HG03442 (cell line): ENCODE results near the gene PTDSS2.

Experiments used
- ATAC-seq: cut with Tn5 transposase; IDR thresholded peaks from one replicate; pipeline ENCODE4 v1.9.1; 2021; ENCODE audit warnings: mild to moderate bottlenecking, moderate library complexity; ENCODE audit not compliant: unreplicated experiment

PTDSS2 gene

DNA sequence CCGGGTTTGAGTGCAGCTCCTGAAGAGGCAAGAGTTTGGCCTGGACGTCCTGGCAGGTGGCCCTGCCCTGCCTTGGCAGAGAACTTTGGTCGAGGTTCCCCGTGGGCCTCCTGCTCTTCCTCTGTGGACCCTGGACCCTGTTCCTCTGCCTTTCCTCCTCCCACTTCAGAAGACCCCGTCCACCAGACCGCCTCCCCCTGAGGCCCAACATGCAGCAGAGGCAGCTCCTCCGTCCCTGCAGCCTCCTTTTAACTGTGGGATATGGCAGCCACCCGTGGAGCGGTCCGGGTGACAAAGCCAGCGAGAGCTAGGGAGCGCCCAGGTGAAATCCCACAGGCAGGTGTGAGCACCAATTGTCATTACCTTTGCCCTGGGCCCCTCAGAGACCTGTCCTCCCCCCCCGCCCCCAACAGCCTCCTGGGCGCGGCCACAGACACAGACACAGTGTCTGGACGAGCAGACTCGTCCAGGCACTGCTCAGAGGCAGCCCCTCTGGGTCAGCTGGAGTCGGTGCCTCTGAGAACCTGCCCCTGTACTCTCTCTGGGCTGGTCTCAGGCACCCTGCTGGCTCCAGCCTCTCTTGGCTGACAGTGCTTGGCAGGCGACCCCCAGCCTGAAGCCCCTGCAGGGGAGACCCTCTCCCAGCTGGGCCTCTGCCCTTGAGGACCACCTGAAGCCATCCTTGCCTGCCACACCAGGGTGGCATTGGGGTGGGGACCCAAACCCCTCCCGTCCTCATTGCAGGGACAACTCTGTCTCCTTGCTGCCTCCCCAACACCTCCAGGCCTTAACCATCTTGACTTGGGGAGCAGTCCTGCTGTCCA is 4.1 kb upstream of the PTDSS2 start:
- no peak for ATAC-seq

DNA sequence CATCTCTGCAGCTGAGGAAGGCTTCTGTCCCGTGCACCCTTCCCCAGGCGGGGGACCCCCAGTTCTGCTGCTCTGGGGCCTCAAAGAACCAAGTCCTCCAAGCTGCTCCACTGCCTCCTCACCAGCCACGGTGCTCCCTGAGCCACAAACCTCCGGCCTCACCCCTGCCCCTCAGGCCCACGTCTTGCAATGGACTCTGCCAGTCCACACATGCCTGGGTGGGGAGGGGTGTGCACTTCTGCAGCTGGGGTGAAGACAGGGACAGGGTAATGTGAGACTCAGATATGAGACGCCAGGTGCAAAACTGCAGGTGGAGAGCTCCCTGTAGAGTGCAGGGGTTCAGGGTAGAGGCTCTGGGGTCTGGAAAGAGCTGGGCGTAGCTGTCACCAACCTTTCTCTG is 3.2 kb upstream of the PTDSS2 start:
- ATAC-seq: no peak

DNA sequence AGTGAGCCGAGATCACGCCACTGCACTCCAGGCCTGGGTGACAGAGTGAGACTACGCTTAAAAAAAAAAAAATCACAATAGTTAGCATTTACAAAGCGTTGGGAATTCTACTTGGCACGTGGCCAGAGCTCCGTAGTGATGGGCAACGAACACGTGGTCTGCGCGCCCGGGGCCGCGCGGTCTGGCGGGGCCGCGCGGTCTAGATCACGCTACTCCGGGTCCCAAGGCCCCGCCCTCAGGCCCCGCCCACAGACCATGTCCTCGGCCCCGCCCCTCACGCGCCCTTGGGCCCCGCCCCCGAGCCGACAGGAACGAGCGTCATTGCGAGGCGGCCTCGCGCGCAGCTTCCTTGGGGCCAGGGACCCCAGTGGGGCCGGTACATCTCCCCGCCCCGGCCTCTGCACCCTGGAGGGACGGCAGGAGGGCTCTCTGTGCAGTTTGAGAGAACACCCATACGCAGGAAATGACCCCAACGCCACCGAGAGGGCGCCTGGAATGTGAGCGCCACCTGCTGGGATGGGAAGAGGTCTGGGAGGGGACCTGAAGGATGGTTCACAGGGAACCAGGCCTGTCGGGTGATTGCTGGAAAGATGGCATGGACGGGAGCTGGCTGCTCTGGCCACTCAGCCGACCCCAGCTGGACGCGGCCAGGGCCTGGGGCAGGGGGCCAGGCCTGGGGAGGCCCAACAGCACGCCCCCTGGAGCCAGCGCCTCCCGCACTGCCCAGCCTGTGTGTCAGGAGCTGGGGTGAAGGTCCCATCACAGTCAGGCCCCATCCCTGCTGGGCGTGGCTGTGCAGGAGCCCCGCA is 2.0 kb upstream of the PTDSS2 start:
- ATAC-seq: peak; percentile 42

DNA sequence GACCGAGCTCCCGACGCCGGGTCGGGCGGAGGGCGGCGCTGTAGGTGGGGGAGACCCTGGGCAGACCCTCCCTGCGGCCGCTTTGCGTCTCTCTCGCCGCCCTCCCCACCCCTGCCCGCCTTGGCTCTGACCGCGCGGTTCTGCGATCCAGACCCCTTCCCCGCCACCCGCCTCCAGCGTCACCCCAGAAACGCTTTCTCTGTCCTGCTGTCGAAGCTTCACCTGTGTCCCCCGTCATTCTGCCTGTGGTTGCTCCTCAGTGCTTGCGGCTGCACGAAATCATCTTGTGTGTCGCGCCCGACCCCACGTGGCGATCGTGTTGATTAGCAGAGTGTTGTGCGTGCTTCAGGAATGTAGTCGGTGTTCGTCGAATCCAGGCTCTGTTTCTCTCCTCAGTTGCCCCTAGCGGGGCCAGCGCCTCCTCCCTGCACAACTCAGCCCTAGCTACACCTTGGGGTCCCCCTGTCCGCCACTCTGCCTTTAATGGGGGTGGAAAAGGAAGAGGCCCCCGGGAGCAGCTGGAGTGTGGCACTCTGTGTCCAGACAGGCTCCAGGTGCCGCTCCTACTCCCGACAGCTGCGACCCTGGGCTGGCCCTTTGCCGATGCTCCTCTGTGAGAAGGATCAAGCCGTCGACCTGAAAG is 851 bp downstream of the PTDSS2 start:
- peak; percentile 7 for ATAC-seq

DNA sequence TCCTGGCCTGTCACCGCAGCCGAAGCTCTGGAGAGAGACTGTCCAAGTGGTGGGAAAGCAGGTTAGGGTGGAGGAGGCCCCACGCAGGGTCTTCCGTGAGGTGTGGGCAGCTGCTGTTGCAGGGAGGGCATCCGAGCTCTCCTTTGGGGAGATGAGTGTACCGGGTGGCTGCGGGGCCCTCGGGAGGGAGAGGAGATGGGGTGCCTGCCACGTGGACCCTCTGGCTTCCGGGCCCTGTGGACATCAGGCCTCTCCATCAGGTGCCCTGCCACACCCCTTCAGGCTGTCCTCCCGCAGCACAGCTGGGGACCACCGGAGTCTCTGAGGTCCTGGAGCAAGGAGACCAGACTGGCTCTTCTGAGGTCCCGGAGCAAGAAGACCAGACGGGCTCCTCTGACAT is 1.7 kb downstream of the PTDSS2 start:
- ATAC-seq: no peak

DNA sequence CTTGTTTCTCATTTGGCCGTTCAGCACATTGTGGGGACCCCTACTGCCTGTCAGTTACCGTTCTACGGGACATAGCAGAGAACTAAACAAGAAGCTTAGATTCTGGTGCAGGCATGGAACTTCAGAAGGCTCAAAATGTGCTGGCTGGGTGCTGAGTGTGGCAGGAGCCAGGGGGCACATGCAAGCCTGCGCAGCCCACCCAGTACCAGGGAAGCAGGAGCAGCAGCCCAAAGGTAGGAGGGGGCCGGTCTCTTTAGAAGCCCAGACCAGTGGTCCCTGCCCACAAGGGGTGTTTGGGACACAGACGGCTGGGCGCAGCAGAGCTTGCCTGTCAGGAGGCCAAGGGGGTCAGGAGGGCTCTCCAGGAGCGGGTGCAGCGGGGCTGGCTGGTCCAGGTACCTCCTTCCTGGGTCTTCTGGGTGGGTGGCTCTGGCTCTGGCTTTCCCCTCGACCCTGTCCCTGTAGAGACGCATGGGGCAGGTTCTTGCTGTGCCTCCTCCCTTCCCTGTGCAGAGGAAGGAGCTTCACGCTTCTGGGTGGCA is 2.2 kb downstream of the PTDSS2 start:
- no peak for ATAC-seq

DNA sequence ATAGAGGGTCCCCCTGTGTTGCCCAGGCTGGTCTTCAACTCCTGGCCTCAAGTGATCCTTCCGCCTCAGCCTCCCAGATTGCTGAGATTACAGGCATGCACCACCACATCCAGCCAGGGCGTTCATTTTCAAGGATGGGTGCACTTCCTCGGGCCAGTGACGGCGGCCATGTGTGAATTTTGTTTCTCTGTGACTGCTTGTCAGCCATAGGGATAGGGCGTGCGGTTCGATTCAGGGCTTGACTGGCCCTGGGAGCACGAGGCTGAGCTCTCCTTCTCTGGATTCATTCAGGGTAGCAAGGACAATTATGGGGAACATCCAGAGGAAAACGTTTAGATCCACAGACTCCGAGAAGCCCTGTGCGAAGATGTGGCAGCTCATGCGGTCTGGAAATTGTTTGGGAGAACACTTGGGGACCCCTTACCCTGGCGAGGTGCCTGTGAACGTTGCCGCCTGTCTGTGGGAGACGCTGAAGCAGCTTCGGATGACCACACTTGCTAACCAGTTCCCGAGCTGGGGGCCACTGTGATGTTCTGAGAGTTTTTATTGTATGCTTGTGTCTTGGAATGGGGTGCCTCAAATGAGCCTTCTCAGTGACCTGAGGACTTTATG is 2.9 kb downstream of the PTDSS2 start:
- ATAC-seq: no peak

DNA sequence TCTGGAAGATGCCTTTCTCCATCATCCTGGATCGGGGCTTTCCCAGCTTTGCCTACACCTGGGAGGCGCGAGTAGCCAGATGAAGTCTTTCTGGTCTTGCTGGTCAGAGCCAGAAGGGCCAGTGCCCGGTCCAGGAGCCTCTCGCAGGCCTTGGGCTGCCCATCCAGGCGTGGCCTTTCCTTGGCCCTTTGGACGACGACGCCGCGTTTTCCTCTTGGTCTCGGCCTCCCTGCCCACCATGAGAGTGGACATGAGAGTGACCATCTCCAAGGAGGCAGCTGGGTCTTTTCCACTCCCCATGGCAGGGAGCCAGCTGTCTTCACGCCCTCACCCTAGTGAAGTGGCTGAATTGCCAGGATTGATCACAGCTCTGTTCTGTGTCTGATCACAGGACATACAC is 3.5 kb downstream of the PTDSS2 start:
- ATAC-seq: no peak

DNA sequence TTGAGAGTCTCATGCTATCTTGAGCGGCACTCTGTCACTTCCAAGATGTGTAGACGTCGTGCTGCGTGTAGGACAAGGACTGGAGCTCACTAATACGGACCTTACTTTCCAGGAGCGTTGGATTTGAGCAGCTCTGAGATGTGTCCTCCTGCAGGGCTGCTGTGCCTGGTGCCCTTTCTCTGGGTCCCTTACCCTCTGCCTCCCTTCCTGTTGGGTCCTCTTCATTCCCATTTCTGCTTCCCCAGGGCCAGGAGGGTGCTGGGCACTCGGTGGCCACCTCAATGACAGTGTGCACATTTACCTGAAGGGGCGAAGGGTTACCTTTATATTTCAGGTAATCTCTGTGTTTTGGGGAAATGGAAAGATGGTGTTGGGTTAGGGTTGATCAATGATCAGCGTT is 4.0 kb downstream of the PTDSS2 start:
- ATAC-seq: no peak

DNA sequence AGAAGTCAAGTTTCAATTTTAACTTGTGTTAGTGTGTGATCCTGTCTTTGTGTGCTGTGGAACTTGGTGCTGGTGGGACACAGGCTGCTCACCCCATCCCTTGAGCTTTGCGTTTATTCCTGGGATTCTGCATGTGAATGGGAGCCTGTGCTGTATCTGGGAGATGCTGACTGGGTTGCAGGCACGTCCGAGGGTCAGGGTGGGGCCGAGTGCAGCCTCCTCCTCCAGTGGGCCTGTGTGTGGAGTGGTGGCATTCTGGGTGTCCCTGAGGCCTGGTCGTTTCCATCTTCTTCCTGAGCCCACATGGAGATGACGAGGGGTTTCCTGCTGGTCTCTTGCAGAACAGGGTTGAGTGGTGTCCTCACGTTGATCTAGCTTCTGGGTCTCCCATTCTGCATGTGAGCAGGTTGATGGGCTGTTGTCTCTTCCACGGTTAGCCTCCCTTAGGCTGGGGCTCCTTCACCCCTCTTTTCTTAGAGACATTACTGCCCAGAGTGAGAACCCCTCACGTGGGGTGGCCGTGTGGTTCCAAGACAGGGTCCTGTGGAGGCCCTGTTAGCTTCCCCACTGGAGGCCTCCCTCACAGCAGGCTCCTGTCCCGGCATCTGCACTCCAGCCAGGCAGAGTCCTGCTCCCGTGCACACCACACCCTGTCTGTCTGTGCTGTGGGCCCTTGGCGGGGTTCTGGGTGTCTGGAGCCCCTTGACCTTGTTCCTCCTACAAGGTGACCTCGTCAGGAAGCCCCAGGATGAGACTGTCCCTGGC is 4.9 kb downstream of the PTDSS2 start:
- no peak for ATAC-seq

DNA sequence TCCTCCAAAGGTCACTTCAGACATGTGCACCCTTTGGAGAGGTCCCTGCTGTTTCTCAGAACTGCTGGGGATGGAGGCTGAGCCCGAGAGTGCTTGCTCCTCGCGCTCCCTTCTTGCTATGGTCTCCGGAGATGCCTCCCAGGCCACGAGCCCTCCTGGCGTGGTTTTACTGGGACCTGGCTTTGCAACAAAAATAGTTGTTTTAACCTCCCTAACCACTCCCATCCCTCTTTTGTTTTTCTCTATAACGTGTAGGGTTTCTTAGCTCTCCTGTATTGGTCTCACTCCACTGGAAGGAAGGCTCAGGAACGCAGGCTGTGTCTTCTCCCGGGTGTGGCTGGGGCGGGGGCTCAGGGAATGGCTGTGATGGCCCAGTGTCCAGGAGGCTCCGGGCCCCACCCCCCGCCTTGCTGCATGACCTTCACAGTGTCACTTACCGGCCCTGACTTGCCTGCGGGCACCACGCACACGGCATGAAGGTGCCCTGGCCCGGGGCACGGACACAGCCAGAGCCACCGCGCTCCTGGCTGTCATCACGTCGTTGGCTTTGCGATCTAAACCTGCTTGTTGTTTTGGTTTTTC is 5.6 kb downstream of the PTDSS2 start:
- no peak for ATAC-seq

DNA sequence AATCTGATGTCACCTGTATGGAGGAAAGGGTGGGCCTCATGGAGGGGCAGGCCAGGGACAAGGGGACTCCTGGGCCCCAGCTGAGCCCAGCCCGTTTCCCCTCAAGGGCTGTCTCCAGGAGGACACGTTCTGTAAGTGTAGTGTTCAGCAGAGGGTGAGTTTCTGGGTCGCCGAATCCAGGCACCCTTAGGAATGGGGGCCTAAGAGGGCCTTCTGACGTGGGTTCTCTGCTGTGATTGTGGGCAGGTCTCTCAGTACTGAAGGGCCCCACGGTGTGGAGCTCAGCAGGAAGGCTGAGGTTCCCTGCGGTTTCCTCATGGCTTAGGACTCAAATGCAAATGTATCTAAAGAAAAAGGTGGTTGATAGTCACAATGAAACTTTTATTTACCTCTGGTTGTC is 6.5 kb downstream of the PTDSS2 start:
- no peak for ATAC-seq

DNA sequence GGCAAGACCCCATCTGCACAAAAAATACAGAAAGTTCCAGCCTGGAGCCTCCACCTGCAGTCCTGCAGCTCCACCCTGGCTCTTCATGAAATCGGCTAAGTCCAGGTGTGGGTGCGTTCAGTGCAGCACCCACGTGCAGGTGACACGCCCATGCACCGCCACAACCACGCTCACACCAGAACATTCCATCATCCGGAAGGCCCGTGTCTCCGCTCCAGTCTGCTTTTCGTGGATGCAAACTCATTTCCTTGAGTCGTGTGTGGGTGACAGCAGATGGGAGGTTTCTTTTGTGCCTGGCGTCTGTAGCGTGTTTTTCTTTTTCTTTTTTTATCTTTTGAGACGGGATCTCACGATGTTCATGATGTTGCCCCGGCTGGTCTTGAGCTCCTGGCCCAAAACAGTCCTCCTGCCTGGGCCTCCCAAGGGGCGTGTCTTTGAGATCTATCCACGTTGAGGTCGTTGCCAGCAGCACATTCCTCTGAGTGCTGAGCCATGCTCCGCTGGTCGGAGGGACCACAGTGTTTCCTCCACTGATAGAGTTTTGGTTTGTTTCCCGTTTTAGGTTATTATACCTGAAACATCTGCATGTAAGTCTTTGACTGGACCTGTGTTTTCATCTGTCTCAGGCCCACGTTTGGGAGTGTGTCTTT is 7.2 kb downstream of the PTDSS2 start:
- no peak for ATAC-seq

DNA sequence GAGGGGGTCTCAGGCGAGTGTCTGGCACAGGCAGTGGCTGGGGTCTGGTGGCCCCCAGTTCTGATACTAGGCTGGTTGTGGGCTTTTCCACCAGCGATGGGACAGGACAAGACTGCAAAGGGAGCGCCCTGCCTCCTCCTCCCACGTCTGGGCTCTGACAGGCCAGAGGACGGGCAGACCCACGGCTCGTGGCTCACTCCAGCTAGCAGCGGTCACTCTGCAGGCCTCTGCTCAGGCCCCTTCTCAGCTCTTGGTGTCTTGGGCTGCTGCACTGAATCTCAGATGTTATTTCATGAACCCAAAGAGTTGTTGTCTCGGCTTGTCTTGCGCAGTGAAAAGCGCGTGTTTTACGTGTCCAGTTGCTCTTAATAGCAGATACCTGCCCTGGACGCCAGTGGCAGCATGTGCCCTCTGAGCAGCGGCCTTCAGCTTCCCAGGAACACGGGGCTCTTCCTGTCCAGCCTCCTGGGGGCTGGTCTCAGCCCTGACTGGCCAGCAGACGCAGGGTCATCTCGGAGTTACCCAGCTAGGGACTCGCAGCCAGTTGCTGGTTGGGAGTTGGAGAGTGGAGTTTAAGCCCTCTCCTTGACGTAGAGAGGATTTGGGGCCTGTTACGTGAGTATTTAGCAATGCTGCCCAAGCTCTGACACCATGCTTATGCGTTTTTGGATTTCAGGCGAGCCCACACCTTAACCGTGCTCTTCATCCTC is 9.6 kb downstream of the PTDSS2 start:
- ATAC-seq: no peak

DNA sequence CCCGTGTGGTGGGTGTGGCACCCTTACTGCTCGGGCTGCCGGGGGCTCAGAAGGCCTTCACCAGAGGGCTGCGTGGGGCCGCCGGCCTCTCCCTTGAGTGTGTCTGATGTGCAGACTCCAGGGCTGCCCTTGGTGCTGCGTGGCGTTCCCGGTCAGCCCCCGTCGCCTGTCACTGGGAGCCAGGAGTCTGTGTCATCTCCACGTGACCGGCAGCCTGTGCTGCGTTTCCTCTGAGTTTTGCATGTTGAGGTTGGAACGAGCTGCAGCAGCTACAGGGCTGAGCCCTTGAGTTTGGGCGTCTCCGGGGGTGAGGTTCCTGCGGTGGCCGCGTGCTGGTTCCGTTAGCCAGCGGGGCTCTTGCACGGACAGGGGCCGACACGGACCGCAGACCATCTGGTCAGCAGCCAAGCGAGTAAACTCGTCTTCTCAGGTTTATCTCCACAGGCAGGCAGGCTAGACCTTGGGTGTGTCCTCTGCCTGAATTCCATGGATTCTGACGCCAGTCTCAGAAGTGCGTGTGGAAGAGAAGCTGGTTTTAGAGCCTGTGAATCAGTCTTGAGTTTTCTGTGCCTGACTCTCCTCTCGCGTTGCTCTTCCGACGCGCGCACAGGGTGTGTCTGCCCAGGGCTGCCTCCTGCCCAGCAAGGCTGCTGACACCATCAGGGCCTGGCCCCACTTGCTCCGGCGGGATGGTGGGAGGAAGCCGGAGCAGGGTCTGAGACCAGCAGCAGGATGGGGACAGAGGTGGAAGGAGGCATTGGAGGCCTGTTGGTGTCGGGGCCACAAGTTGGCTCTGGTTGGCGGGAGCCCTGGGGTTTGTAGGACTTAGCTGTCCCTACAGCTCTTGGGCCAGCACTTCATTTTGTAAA is 10.5 kb downstream of the PTDSS2 start:
- no peak for ATAC-seq

DNA sequence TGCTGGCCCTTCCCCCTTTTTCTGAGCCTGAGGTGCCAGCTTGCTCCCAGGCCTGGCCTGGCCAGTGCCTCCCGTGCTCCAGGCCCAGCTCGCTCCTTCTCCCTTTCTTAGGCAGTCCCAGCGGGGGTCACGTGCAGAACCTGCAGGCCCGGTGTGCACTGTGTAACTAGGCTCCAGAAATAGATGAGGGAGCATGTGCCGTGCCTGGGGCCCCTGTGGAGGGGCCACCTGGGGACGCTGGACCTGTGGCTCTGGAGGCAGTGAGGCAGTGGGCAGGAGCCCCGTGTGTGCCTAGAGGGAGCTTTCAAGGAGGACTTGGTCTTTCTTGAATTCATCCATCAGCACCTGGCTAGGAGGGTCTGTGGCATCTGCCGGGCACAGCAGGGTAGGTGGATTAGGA is 11.5 kb downstream of the PTDSS2 start:
- no peak for ATAC-seq

DNA sequence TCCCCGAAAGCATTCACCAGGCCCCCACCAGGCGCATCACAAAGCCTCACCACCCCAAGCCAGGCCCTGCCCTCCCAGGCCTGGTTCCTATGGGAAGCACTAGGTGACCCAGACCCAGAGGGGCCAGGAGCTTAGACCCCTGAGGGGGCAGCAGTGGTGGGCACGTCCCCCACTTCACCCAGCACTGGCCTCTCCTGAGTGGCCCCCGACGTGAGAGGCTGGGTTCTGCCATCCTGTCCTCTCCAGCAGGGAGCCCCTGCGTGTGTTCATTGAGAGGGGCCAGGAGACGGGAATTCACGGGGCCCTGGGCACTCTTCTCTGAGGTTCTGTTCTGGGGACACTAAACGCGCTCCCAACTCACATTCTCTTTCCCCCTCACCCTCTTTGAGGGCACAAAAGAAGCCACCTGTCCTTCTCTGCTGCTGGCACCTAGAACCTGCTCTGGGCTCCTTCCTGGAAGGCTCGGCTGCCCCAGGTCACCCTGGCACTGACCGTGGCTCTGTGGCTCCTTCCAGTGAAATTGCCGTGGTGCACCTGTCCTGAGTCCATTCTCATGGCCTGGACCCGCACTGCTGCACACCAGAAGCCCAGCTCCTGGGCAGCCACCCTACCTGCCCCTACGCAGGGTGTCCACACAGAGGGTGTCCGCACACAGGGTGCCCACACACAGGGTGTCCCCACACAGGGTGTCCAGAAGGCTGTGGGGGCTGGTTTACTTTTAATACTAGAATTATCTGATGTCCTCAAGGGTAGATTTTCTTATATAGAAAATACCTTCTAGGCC is 12.2 kb downstream of the PTDSS2 start:
- no peak for ATAC-seq
